IMR-90 (cell line): ENCODE measurements around the gene PLA2G2E. TPM values are rescaled to one million over a fixed set of nuclear protein-coding genes. Genes with fewer than 3 reads are reported as not detected.

Source experiments
- ATAC-seq: fragments of 200-7000 bp; cut with Tn5 transposase; 2 replicates; pipeline ENCODE4 v1.9.1; 2020; ENCODE audit warnings: low read depth, mild to moderate bottlenecking, moderate library complexity
- BruUV-seq: library from RNA; stranded (reverse); fragments of 400-500 nt; replicated peaks from 2 replicates; lab custom pipeline; 2021; lab: Mats Ljungman, UMichigan
- CTCF ChIA-PET: fragments of 300-600 bp; formaldehyde crosslinking; extraction: SDS; loops from one replicate; lab custom pipeline; 2021; ENCODE audit warnings: antibody characterized with exemption; lab: Yijun Ruan, JAX
- POLR2A ChIA-PET: fragments of 300-600 bp; sonication (Branson Sonifier 250); formaldehyde crosslinking; loops from one replicate; lab custom pipeline; 2022; ENCODE audit warnings: antibody characterized with exemption; ENCODE audit not compliant: unreplicated experiment; lab: Charles Lee
- DNase-seq: peaks from one replicate; pipeline ENCODE4 v3.0.0; 2013
- H2AFZ ChIP-seq: replicated peaks from 2 replicates; pipeline ENCODE3; 2013; ENCODE audit warnings: low read length, mild to moderate bottlenecking; ENCODE audit not compliant: poor library complexity
- H2AK5ac ChIP-seq: 2 replicates; pipeline ENCODE4 v1.6.1; 2013; ENCODE audit warnings: low read depth, low read length, inconsistent platforms
- H2AK9ac ChIP-seq: replicated peaks from 2 replicates; pipeline ENCODE3; 2013; ENCODE audit warnings: mild to moderate bottlenecking, low read depth, low read length, moderate library complexity; ENCODE audit not compliant: poor library complexity
- H2BK120ac ChIP-seq: 2 replicates; pipeline ENCODE4 v1.6.1; 2013; ENCODE audit warnings: low read depth, low read length, inconsistent platforms
- H2BK15ac ChIP-seq: 3 replicates; pipeline ENCODE4 v1.6.1; 2013; ENCODE audit warnings: low read depth, low read length, inconsistent platforms
- H2BK20ac ChIP-seq: 2 replicates; pipeline ENCODE4 v1.6.1; 2013; ENCODE audit warnings: low read depth, mild to moderate bottlenecking, inconsistent platforms, low read length, moderate library complexity
- H2BK5ac ChIP-seq: 2 replicates; pipeline ENCODE4 v1.6.1; 2013; ENCODE audit warnings: mild to moderate bottlenecking, low read depth, low read length, inconsistent platforms; ENCODE audit not compliant: poor library complexity, severe bottlenecking
- H3K14ac ChIP-seq: replicated peaks from 2 replicates; pipeline ENCODE4 v1.6.1; 2013; ENCODE audit warnings: low read depth, low read length, inconsistent platforms
- H3K18ac ChIP-seq: 2 replicates; pipeline ENCODE4 v1.6.1; 2013; ENCODE audit warnings: low read depth, low read length, control low read depth
- H3K23ac ChIP-seq: 2 replicates; pipeline ENCODE4 v1.6.1; 2013; ENCODE audit warnings: low read depth, low read length, inconsistent platforms
- H3K27ac ChIP-seq: 2 replicates; pipeline ENCODE4 v1.5.1; 2013; ENCODE audit warnings: mild to moderate bottlenecking, control low read depth, low read length; ENCODE audit not compliant: insufficient read depth
- H3K27me3 ChIP-seq: 2 replicates; pipeline ENCODE4 v1.6.1; 2013; ENCODE audit warnings: low read length; ENCODE audit not compliant: control insufficient read depth, insufficient read depth
- H3K36me3 ChIP-seq: 2 replicates; pipeline ENCODE4 v1.6.1; 2013; ENCODE audit warnings: low read length, mixed read lengths; ENCODE audit not compliant: control insufficient read depth, insufficient read depth
- H3K4ac ChIP-seq: 2 replicates; pipeline ENCODE4 v1.6.1; 2013; ENCODE audit warnings: low read depth, low read length, inconsistent platforms
- H3K4me1 ChIP-seq: 2 replicates; pipeline ENCODE4 v1.6.1; 2013; ENCODE audit warnings: low read length, mixed read lengths; ENCODE audit not compliant: control insufficient read depth, insufficient read depth
- H3K4me2 ChIP-seq: 2 replicates; pipeline ENCODE4 v1.6.1; 2013; ENCODE audit warnings: low read depth, mild to moderate bottlenecking, control low read depth, low read length, moderate library complexity
- H3K4me3 ChIP-seq: 2 replicates; pipeline ENCODE4 v1.5.1; 2013; ENCODE audit warnings: low read depth, mild to moderate bottlenecking, control low read depth, low read length, moderate library complexity; ENCODE audit not compliant: insufficient read depth
- H3K56ac ChIP-seq: 2 replicates; pipeline ENCODE4 v1.6.1; 2013; ENCODE audit warnings: low read length, inconsistent platforms; ENCODE audit not compliant: insufficient read depth; ENCODE audit errors: extremely low read depth
- H3K79me1 ChIP-seq, 2 experiments: 2 replicates each; pipeline ENCODE4 v1.6.1; 2013; ENCODE audit warnings: low read length in 2 of 2, inconsistent platforms in 1 of 2, low read depth in 1 of 2
- H3K9ac ChIP-seq: 2 replicates; pipeline ENCODE4 v1.6.1; 2013; ENCODE audit warnings: low read depth, low read length, control low read depth
- H3K9me1 ChIP-seq: 2 replicates; pipeline ENCODE4 v1.6.1; 2013; ENCODE audit warnings: low read length, inconsistent platforms; ENCODE audit not compliant: insufficient read depth
- H3K9me3 ChIP-seq: 2 replicates; pipeline ENCODE4 v1.6.1; 2013; ENCODE audit warnings: low read length; ENCODE audit not compliant: control insufficient read depth, insufficient read depth
- H4K20me1 ChIP-seq: 2 replicates; pipeline ENCODE4 v1.6.1; 2013; ENCODE audit warnings: low read length, inconsistent platforms; ENCODE audit not compliant: insufficient read depth
- H4K5ac ChIP-seq: 2 replicates; pipeline ENCODE4 v1.6.1; 2013; ENCODE audit warnings: mild to moderate bottlenecking, low read depth, low read length, control low read depth
- H4K8ac ChIP-seq, 2 experiments: 2 replicates each; pipeline ENCODE4 v1.6.1; 2013; ENCODE audit warnings: low read depth in 2 of 2, low read length in 2 of 2, control low read depth in 1 of 2, inconsistent platforms in 1 of 2
- H4K91ac ChIP-seq: 2 replicates; pipeline ENCODE4 v1.6.1; 2013; ENCODE audit warnings: low read depth, low read length, inconsistent platforms; ENCODE audit not compliant: insufficient read depth
- RAD21 ChIP-seq: IDR thresholded peaks from 2 replicates; pipeline ENCODE4 v1.6.1; 2012; ENCODE audit warnings: low read length, improper control_type of control experiment
- RCOR1 ChIP-seq: IDR thresholded peaks from 2 replicates; pipeline ENCODE4 v1.6.1; 2012; ENCODE audit warnings: mild to moderate bottlenecking, low read length, improper control_type of control experiment; ENCODE audit not compliant: insufficient replicate concordance
- SMC3 ChIP-seq: fragments of 150-350 bp; IDR thresholded peaks from 2 replicates; pipeline ENCODE4 v1.6.1; 2016; ENCODE audit warnings: low read depth, mild to moderate bottlenecking, antibody characterized with exemption, low read length, moderate library complexity
- WGBS, 2 experiments: methylation state at CpG; one replicate each; pipeline versions ENCODE4 v1.1.5 to v1.1.7; 2013; ENCODE audit warnings: missing lambda C conversion rate in 2 of 2; ENCODE audit not compliant: insufficient read length in 1 of 2; ENCODE audit errors: extremely low coverage in 2 of 2; 5-methylcytosine and 5-hydroxymethylcytosine counted together
- dilution Hi-C: fragments of 300-500 bp; cut with HindIII; formaldehyde crosslinking; loops from one replicate; pipeline ENCODE4 v1.14.3; 2018; ENCODE audit warnings: low sequenced_read_pairs; ENCODE audit not compliant: unreplicated experiment
- in situ Hi-C: fragments of 300-500 bp; cut with MboI; formaldehyde crosslinking; loops from 3 replicates; pipeline ENCODE4 v1.14.3; 2019; ENCODE audit warnings: low sequenced_read_pairs, inconsistent platforms, mixed read lengths
- intact Hi-C: fragments of 100-400 bp; cut with micrococcal nuclease; formaldehyde crosslinking; loops from 2 replicates; pipeline ENCODE4 v1.10.0; 2022
- polyA plus RNA-seq, 3 experiments: library from polyadenylated mRNA; depleted of rRNA; stranded (reverse); fragments of >200 nt; gene quantifications; 2 replicates each; pipeline ENCODE4 v1.2.3, GENCODE V29; 2012; ENCODE audit warnings: low replicate concordance in 1 of 3
- total RNA-seq: library from RNA; depleted of rRNA; stranded (reverse); fragments of >200 nt; gene quantifications from 2 replicates; pipeline ENCODE4 v1.2.3, GENCODE V29; 2012
- TF ChIP-seq, protein P1 (sequence below): conservative IDR thresholded peaks from 2 replicates; pipeline ENCODE4 v1.5.1; 2012; ENCODE audit warnings: mild to moderate bottlenecking, low read depth, low read length, improper control_type of control experiment

Gene PLA2G2E
- total and polyA plus RNA-seq, 2 of the 4 experiments (the other 2 are of a cell fraction), result not detected

DNA sequence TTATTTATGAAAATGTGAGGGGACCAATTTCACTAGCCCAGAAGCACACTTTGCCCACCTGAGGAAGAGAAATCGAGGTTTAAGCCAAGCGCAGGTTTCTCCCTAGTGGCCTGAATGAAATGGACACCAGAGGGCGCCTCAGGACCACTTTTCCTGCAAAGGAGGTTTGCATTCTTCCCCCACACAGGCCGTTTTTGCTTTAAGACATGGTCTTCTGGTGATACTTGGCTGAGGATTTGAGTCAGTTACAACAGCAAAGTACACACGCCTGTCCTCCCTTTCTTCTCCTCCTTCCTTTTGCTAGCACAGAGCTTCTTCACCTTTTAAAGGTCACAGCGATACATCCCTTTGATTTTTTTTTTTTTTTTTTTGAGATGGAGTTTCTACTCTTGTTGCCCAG, 5.4 kb downstream of the PLA2G2E start:
- Histone ChIP-seq H3K4me3 (no peak overlapping the region), H2BK20ac (no peak overlapping the region), H4K5ac (no peak overlapping the region), H2AK5ac (no peak overlapping the region), H3K9me3 (no peaks in the 10 kb centered on the region), H2AFZ (no peak overlapping the region), H4K8ac (no peak overlapping the region), H3K27ac (no peak overlapping the region), H2BK5ac (no peak overlapping the region), H3K79me1 (no peaks in the 10 kb centered on the region), H4K20me1 (peaks cover 2% of the 10 kb centered on the region; the same call in 1 of the 2 replicates), H3K27me3 (no peaks in the 10 kb centered on the region; the same call in 1 of the 2 replicates), H3K36me3 (peaks cover 5% of the 10 kb centered on the region), H3K14ac (no peak overlapping the region), H3K23ac (no peak overlapping the region), H3K4me1 (no peaks in the 10 kb centered on the region), H3K9me1 (no peaks in the 10 kb centered on the region), H3K4ac (no peak overlapping the region), H3K9ac (no peak overlapping the region), H4K91ac (no peak overlapping the region), H3K18ac (no peak overlapping the region), H3K4me2 (no peak overlapping the region), H2AK9ac (no peak overlapping the region), H2BK15ac (no peak overlapping the region), H3K56ac (no peak overlapping the region), H2BK120ac (no peak overlapping the region)
- intact Hi-C loops (loop anchor here (1.0 to 10.0 kb wide), 7 partner anchors 183 to 714 kb away; partner anchors contain the start of gene PINK1), in situ Hi-C loops (loop anchor here (5.0 to 10.0 kb wide), 2 partner anchors 234 to 577 kb away; no protein-coding TSS in a partner anchor), dilution Hi-C loops (no loop called here)
- no CpG with 5 or more reads among the region's 6 CpGs for WGBS, 2 experiments
- ATAC-seq, result peak; percentile 89
- CTCF ChIA-PET, result interaction anchor here (0.6 to 1.4 kb wide), 9 partner anchors 15 to 302 kb away, joined by 3 to 6 read pairs (median 4); no protein-coding TSS in a partner anchor
- no TSS peak for BruUV-seq
- peak; percentile 79 for DNase-seq
- TF ChIP-seq, protein P1, sequence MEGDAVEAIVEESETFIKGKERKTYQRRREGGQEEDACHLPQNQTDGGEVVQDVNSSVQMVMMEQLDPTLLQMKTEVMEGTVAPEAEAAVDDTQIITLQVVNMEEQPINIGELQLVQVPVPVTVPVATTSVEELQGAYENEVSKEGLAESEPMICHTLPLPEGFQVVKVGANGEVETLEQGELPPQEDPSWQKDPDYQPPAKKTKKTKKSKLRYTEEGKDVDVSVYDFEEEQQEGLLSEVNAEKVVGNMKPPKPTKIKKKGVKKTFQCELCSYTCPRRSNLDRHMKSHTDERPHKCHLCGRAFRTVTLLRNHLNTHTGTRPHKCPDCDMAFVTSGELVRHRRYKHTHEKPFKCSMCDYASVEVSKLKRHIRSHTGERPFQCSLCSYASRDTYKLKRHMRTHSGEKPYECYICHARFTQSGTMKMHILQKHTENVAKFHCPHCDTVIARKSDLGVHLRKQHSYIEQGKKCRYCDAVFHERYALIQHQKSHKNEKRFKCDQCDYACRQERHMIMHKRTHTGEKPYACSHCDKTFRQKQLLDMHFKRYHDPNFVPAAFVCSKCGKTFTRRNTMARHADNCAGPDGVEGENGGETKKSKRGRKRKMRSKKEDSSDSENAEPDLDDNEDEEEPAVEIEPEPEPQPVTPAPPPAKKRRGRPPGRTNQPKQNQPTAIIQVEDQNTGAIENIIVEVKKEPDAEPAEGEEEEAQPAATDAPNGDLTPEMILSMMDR, result peak; percentile 94
- no peak for TF ChIP-seq RCOR1
- TF ChIP-seq RAD21, result peak; percentile 95
- TF ChIP-seq SMC3, result peak; percentile 90
- POLR2A ChIA-PET, result no interaction called here
